IPS DF 6.9 (cell line): ENCODE data around the gene AZGP1.
"Not testable (repeated sequence)": the region's sequence is repeated elsewhere in the genome, so short reads cannot be mapped to it uniquely, and the experiment has no call there.

Source experiments
- DNase-seq: peaks from one replicate; pipeline ENCODE4 v3.0.0-alpha.2; 2013; ENCODE audit warnings: low read depth, low spot score
- H3K27ac ChIP-seq: one replicate; pipeline ENCODE4 v1.5.1; 2013; ENCODE audit warnings: low read length, control low read depth
- H3K27me3 ChIP-seq: 2 replicates; pipeline ENCODE4 v1.6.1; 2013; ENCODE audit warnings: mild to moderate bottlenecking, low read length; ENCODE audit not compliant: control insufficient read depth, insufficient read depth
- H3K36me3 ChIP-seq: 2 replicates; pipeline ENCODE4 v1.6.1; 2013; ENCODE audit warnings: low read length; ENCODE audit not compliant: control insufficient read depth, insufficient read depth
- H3K4me1 ChIP-seq: 2 replicates; pipeline ENCODE4 v1.6.1; 2013; ENCODE audit warnings: low read length; ENCODE audit not compliant: control insufficient read depth, insufficient read depth
- H3K4me3 ChIP-seq: 2 replicates; pipeline ENCODE4 v1.5.1; 2013; ENCODE audit warnings: mild to moderate bottlenecking, low read length
- H3K9me3 ChIP-seq: 2 replicates; pipeline ENCODE4 v1.6.1; 2013; ENCODE audit warnings: low read length, inconsistent platforms; ENCODE audit not compliant: control insufficient read depth, insufficient read depth
- WGBS: extraction: QIAGEN DNeasy Blood & Tissue Kit; methylation state at CpG from one replicate; pipeline ENCODE4 v1.1.7; 2013; ENCODE audit warnings: mixed read lengths, missing lambda C conversion rate; ENCODE audit not compliant: insufficient read length, insufficient coverage; 5-methylcytosine and 5-hydroxymethylcytosine counted together

AZGP1 gene

DNA sequence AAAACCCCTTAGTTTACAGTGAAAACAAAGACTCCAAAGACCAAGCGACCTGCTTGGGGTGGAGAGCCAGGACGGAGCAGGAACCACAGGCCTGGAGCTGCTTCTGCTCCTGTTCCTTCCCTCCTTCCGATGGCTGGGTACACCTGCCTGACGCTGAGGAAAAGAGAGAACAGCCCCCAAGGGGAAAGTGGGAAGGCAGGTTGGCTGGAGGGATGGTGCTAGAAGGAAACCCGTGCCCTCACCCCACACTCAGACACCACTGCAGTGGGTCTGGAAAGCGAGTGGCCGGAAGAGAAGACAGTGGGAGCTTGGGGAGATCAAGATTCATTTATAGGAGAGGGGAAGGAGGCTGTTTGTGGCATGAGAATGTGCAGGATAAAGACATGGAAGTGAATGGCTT lies 5.2 kb upstream of the AZGP1 start:
- not testable (repeated sequence) for H3K27ac ChIP-seq, H3K27me3 ChIP-seq, H3K36me3 ChIP-seq, H3K4me3 ChIP-seq, H3K4me1 ChIP-seq, DNase-seq, H3K9me3 ChIP-seq
- WGBS: no CpG with 5 or more reads among the region's 7 CpGs

DNA sequence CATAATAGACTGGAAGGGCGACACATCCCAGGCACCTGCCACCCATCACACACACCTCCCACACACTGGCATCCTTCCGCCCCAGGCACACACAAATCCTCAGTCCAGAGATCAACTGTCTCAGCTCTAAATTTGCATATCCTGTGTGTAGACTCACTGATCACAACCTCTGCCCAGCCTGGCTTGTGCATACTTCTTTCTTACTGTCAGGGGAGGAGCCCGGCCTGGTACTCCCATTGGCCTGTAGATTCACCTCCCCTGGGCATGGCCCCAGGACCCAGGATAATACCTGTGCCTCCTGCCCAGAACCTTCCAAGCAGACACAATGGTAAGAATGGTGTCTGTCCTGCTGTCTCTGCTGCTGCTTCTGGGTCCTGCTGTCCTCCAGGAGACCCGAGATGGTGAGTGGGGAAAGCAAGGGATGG lies 4.6 kb upstream of the AZGP1 start:
- WGBS: no CpG with 5 or more reads among the region's 4 CpGs
- not testable (repeated sequence) for H3K27ac ChIP-seq, H3K9me3 ChIP-seq, DNase-seq, H3K27me3 ChIP-seq, H3K4me3 ChIP-seq, H3K4me1 ChIP-seq, H3K36me3 ChIP-seq

GRCh38 chr7:99979814-99980225 lies 4.0 kb upstream of the AZGP1 start:
- H3K27me3 ChIP-seq, H3K27ac ChIP-seq, H3K36me3 ChIP-seq, DNase-seq, H3K4me3 ChIP-seq, H3K4me1 ChIP-seq, H3K9me3 ChIP-seq: not testable (repeated sequence)
- WGBS: no CpG with 5 or more reads among the region's 10 CpGs

- no peaks in the 10 kb centered on the region for H3K9me3 ChIP-seq
- no peak overlapping the region for H3K4me3 ChIP-seq
- peaks cover 4% of the 10 kb centered on the region; the same call in 1 of the 2 replicates for H3K4me1 ChIP-seq
- H3K36me3 ChIP-seq: no peaks in the 10 kb centered on the region
- no CpG with 5 or more reads among the region's 13 CpGs for WGBS
- no peaks in the 10 kb centered on the region for H3K27me3 ChIP-seq
- no peak overlapping the region for H3K27ac ChIP-seq
- DNase-seq: no peak
Observed at GRCh38 chr7:99976626-99977025, 795 bp upstream of the AZGP1 start.

DNA sequence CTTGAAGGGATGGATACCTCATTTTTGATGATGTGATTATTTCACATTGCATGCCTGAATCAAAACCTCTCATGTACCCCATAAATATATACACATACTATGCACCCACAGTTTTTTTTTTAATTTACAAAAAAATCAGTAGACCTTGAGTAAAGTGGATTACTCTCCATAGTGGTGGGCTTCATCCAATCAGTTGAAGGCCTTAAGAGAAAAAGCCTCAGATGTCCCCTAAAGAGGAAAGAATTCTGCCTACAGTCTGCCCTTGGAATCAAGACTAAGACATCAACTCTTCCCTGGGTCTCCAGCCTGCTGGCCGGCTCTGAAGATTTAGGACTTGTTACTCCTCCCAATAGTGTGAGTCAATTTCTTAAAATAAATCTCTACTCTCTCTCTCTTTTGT lies 1.1 kb downstream of the AZGP1 start:
- DNase-seq: no peak
- Histone ChIP-seq H3K4me3 (no peak overlapping the region), H3K4me1 (peaks cover 2% of the 10 kb centered on the region; the same call in 1 of the 2 replicates), H3K27me3 (no peaks in the 10 kb centered on the region), H3K27ac (no peak overlapping the region), H3K36me3 (no peaks in the 10 kb centered on the region), H3K9me3 (no peaks in the 10 kb centered on the region)
- no CpG with 5 or more reads among the region's 1 CpG for WGBS

- H3K4me1 ChIP-seq, H3K27ac ChIP-seq, DNase-seq, H3K36me3 ChIP-seq, H3K27me3 ChIP-seq, H3K9me3 ChIP-seq, H3K4me3 ChIP-seq: not testable (repeated sequence)
- WGBS: no CpG with 5 or more reads among the region's 7 CpGs
Observed at GRCh38 chr7:99973817-99974216, 2.0 kb downstream of the AZGP1 start.

- no peaks in the 10 kb centered on the region for H3K36me3 ChIP-seq
- no peak for DNase-seq
- no peaks in the 10 kb centered on the region for H3K9me3 ChIP-seq
- H3K27me3 ChIP-seq: no peaks in the 10 kb centered on the region
- peaks cover 2% of the 10 kb centered on the region; the same call in 1 of the 2 replicates for H3K4me1 ChIP-seq
- H3K27ac ChIP-seq: no peak overlapping the region
- H3K4me3 ChIP-seq: no peak overlapping the region
- WGBS: no CpG with 5 or more reads among the region's 4 CpGs
Observed at GRCh38 chr7:99971242-99971641, 4.6 kb downstream of the AZGP1 start.

DNA sequence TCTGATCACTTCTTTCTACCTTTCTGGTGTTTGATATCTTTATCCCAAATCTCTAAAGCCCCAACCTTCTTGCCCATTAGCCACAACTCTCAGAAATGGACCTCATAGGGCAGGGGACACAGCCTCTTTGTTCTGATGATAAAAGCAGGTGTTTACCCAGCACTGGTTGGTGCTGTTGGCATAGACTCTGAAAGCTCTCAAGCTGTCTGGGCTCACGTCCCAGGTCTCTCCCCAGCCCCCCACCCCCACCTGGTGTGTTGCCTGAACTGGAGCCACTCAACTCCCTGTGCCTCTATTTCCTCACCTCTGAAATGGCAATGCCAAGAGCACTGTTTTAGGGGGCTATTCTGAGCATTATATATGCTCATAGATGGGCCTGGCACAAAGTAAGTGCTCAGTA lies 6.0 kb downstream of the AZGP1 start:
- H3K27ac ChIP-seq, DNase-seq, H3K4me1 ChIP-seq, H3K4me3 ChIP-seq, H3K9me3 ChIP-seq, H3K36me3 ChIP-seq, H3K27me3 ChIP-seq: not testable (repeated sequence)
- WGBS: no CpG with 5 or more reads among the region's 1 CpG

- no CpG with 5 or more reads among the region's 3 CpGs for WGBS
- Histone ChIP-seq H3K27ac (no peak overlapping the region), H3K4me1 (no peaks in the 10 kb centered on the region), H3K36me3 (no peaks in the 10 kb centered on the region), H3K27me3 (no peaks in the 10 kb centered on the region), H3K4me3 (no peak overlapping the region), H3K9me3 (no peaks in the 10 kb centered on the region)
- DNase-seq: no peak
Observed at GRCh38 chr7:99969298-99969697, 6.5 kb downstream of the AZGP1 start.

GRCh38 chr7:99958564-99959227 lies 17.1 kb downstream of the AZGP1 start:
- Histone ChIP-seq H3K27ac (no peak overlapping the region), H3K36me3 (no peaks in the 10 kb centered on the region), H3K4me3 (no peak overlapping the region), H3K4me1 (no peaks in the 10 kb centered on the region), H3K9me3 (no peaks in the 10 kb centered on the region), H3K27me3 (no peaks in the 10 kb centered on the region)
- DNase-seq: no peak
- no CpG with 5 or more reads among the region's 9 CpGs for WGBS

- Histone ChIP-seq H3K27ac (no peak overlapping the region), H3K4me3 (no peak overlapping the region), H3K9me3 (no peaks in the 10 kb centered on the region; the same call in 1 of the 2 replicates), H3K27me3 (no peaks in the 10 kb centered on the region), H3K36me3 (no peaks in the 10 kb centered on the region), H3K4me1 (no peaks in the 10 kb centered on the region)
- WGBS: no CpG with 5 or more reads among the region's 6 CpGs
- DNase-seq: no peak
Observed at GRCh38 chr7:99955247-99955646, 20.6 kb downstream of the AZGP1 start.
